Jurkat, Clone E6-1 (cell line): ENCODE results near the gene SLC5A11.

Experiments used
- DNase-seq: peaks from one replicate; pipeline ENCODE4 v3.0.0-alpha.2; 2011; ENCODE audit warnings: low read depth, low spot score
- H3K4me3 ChIP-seq: 2 replicates; pipeline ENCODE4 v1.5.1; 2011; ENCODE audit warnings: mild to moderate bottlenecking, low read length, control low read depth, moderate library complexity

Gene SLC5A11

GRCh38 chr16:24950275-24950674, 104.5 kb downstream of the SLC5A11 start:
- no peak for DNase-seq
- no peak overlapping the region for H3K4me3 ChIP-seq

GRCh38 chr16:24953306-24953705, 107.5 kb downstream of the SLC5A11 start:
- no peak for DNase-seq
- no peak overlapping the region for H3K4me3 ChIP-seq

- no peak for DNase-seq
- no peak overlapping the region for H3K4me3 ChIP-seq
Measured at GRCh38 chr16:24953721-24954120, 108.0 kb downstream of the SLC5A11 start.

- no peak overlapping the region for H3K4me3 ChIP-seq
- no peak for DNase-seq
Measured at GRCh38 chr16:24954137-24954536, 108.4 kb downstream of the SLC5A11 start.

GRCh38 chr16:24955975-24956731, 110.4 kb downstream of the SLC5A11 start:
- H3K4me3 ChIP-seq: no peak overlapping the region
- DNase-seq: no peak

- DNase-seq: no peak
- H3K4me3 ChIP-seq: no peak overlapping the region
Measured at GRCh38 chr16:24957887-24958286, 112.1 kb downstream of the SLC5A11 start.
